ENCODE data around the gene UBXN10. TPM values are rescaled to one million over a fixed set of nuclear protein-coding genes. Genes with fewer than 3 reads are reported as not detected.

UBXN10 gene
- total RNA-seq, 2 experiments from 2014 or later, result 0.22 to 0.44 TPM

DNA sequence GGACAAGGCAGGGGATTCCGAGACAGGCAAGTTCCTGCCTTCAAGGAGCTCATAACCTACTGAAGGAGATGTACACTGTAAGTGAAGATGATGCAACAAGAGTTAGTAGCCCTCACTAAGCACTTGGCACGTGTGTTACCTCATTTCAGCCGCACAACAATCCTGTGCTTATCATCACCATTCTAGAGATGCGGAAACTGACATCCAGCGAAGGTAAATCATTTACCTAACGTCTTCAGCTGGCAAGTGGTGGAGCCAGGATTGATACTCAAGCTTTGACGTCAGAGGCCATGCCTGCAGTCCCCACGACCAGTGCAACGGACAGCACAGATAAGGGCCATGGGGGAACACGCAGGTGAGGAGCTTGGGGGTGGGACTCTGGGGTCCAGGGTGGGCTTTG lies 2.9 kb upstream of the UBXN10 start:
- TF ChIP-seq, protein P1, sequence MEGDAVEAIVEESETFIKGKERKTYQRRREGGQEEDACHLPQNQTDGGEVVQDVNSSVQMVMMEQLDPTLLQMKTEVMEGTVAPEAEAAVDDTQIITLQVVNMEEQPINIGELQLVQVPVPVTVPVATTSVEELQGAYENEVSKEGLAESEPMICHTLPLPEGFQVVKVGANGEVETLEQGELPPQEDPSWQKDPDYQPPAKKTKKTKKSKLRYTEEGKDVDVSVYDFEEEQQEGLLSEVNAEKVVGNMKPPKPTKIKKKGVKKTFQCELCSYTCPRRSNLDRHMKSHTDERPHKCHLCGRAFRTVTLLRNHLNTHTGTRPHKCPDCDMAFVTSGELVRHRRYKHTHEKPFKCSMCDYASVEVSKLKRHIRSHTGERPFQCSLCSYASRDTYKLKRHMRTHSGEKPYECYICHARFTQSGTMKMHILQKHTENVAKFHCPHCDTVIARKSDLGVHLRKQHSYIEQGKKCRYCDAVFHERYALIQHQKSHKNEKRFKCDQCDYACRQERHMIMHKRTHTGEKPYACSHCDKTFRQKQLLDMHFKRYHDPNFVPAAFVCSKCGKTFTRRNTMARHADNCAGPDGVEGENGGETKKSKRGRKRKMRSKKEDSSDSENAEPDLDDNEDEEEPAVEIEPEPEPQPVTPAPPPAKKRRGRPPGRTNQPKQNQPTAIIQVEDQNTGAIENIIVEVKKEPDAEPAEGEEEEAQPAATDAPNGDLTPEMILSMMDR (IDR thresholded peaks at IDR 0.05), result no peak
- no peak for ATAC-seq (ENCODE audit: poor library complexity)
- Mint-ChIP-seq H3K4me3 (no peak overlapping the region), H3K4me1 (ENCODE audit: low read depth) (peaks cover 41% of the 10 kb centered on the region), H3K9me3 (no peaks in the 10 kb centered on the region), H3K27me3 (no peaks in the 10 kb centered on the region), H3K36me3 (ENCODE audit: low read depth) (no peaks in the 10 kb centered on the region), H3K27ac (peak overlapping the region; percentile 79)
- Histone ChIP-seq H3K9me3 (ENCODE audit: control insufficient read depth in 1 of 2, insufficient read depth in 1 of 2, low read length in 2 of 2) (peaks cover 0 to 9% of the 10 kb centered on the region in 2 experiments), H3K4me1 (ENCODE audit: insufficient read depth, low read length) (peaks cover 37% of the 10 kb centered on the region), H3K27me3 (ENCODE audit: control insufficient read depth in 1 of 2, insufficient read depth in 2 of 2, low read length in 2 of 2) (no peaks in the 10 kb centered on the region), H3K36me3 (ENCODE audit: insufficient read depth, low read length) (no peaks in the 10 kb centered on the region), H3K4me3 (ENCODE audit: low read length) (no peak overlapping the region), H3K27ac (ENCODE audit: low read depth in 1 of 2, low read length in 2 of 2) (no peak overlapping the region)
- ChIA-PET CTCF (interaction anchor here (1.4 kb wide), 1 partner anchor 30 kb away, joined by 3 read pairs; no protein-coding TSS in a partner anchor), POLR2A (no interaction called here)
- intact Hi-C loops (cut with DNase I, micrococcal nuclease), result no loop called here
- DNase-seq, result no peak

DNA sequence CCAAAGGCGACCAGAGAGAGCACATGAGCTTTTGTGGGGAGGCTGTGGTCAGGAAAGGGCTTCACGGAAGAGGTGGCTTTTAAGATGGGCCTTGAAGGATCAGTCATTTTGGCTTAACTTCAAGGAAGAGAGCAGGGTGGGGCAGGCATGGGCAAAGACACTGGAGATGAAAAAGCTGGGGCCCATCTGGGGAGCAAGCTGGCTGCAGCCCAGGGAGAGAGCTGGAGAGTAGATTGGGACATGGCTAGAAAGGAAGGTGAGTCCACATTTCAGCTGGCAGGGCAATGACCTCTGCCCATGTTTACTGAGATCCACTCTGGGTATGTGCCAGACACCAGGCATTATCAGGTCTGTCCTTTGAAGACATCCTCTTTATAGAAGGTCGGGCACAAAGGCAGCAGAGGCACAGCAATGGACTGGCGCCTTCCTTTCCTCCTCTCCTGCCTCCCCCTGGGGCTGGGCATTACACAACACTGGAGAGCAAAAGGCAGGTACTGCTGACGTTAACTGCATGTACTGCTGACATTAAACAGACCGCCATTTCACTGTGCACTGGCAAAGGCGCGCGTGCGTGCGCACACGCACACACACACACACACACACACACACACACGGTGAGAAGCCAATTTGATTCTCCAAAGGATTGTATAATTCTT lies 2.2 kb upstream of the UBXN10 start:
- no peaks in the 10 kb centered on the region for H3K9me3 Mint-ChIP-seq
- Histone ChIP-seq H3K27ac (ENCODE audit: low read depth in 1 of 2, low read length in 2 of 2) (no peak overlapping the region), H3K9me3 (ENCODE audit: control insufficient read depth in 1 of 2, insufficient read depth in 1 of 2, low read length in 2 of 2) (peaks cover 0 to 9% of the 10 kb centered on the region in 2 experiments), H3K36me3 (ENCODE audit: insufficient read depth, low read length) (no peaks in the 10 kb centered on the region), H3K4me1 (ENCODE audit: insufficient read depth, low read length) (peaks cover 44% of the 10 kb centered on the region), H3K4me3 (ENCODE audit: low read length) (no peak overlapping the region), H3K27me3 (ENCODE audit: control insufficient read depth in 1 of 2, insufficient read depth in 2 of 2, low read length in 2 of 2) (no peaks in the 10 kb centered on the region)
- H3K27ac Mint-ChIP-seq, result peak overlapping the region; percentile 79
- POLR2A ChIA-PET, result no interaction called here
- intact Hi-C loops (cut with DNase I, micrococcal nuclease), result no loop called here
- CTCF ChIA-PET, result interaction anchor here (1.4 kb wide), 1 partner anchor 29 kb away, joined by 3 read pairs; no protein-coding TSS in a partner anchor
- TF ChIP-seq, protein P1 (IDR thresholded peaks at IDR 0.05), result no peak
- ATAC-seq (ENCODE audit: poor library complexity) (no peak), DNase-seq (no peak)
- no peaks in the 10 kb centered on the region for H3K36me3 Mint-ChIP-seq (ENCODE audit: low read depth)
- H3K4me3 Mint-ChIP-seq, result peak overlapping the region; percentile 83
- H3K4me1 Mint-ChIP-seq (ENCODE audit: low read depth), result peaks cover 48% of the 10 kb centered on the region
- no peaks in the 10 kb centered on the region for H3K27me3 Mint-ChIP-seq

- no peak overlapping the region for H3K27ac ChIP-seq (ENCODE audit: low read depth in 1 of 2, low read length in 2 of 2)
- no peak for ATAC-seq (ENCODE audit: poor library complexity)
- peak overlapping the region; percentile 83 for H3K4me3 Mint-ChIP-seq
- CTCF ChIA-PET, result interaction anchor here (1.4 kb wide), 1 partner anchor 28 kb away, joined by 3 read pairs; no protein-coding TSS in a partner anchor
- no peaks in the 10 kb centered on the region for H3K27me3 ChIP-seq (ENCODE audit: control insufficient read depth in 1 of 2, insufficient read depth in 2 of 2, low read length in 2 of 2)
- intact Hi-C loops (cut with DNase I, micrococcal nuclease), result no loop called here
- POLR2A ChIA-PET, result no interaction called here
- H3K4me1 ChIP-seq (ENCODE audit: insufficient read depth, low read length), result peaks cover 44% of the 10 kb centered on the region
- H3K9me3 Mint-ChIP-seq, result no peaks in the 10 kb centered on the region
- DNase-seq, result peak in 2 of 14 experiments; percentile 16 to 21
- peaks cover 48% of the 10 kb centered on the region for H3K4me1 Mint-ChIP-seq (ENCODE audit: low read depth)
- peaks cover 0 to 8% of the 10 kb centered on the region in 2 experiments for H3K9me3 ChIP-seq (ENCODE audit: control insufficient read depth in 1 of 2, insufficient read depth in 1 of 2, low read length in 2 of 2)
- TF ChIP-seq, protein P1 (IDR thresholded peaks at IDR 0.05), result no peak
- no peaks in the 10 kb centered on the region for H3K36me3 ChIP-seq (ENCODE audit: insufficient read depth, low read length)
- H3K27ac Mint-ChIP-seq, result peak overlapping the region; percentile 79
- no peaks in the 10 kb centered on the region for H3K27me3 Mint-ChIP-seq
- no peak overlapping the region for H3K4me3 ChIP-seq (ENCODE audit: low read length)
- H3K36me3 Mint-ChIP-seq (ENCODE audit: low read depth), result no peaks in the 10 kb centered on the region
Measured at GRCh38 chr1:20184481-20184900, 1.4 kb upstream of the UBXN10 start.

Measured in CD4-positive, alpha-beta T cell (primary cell).